CD14-positive monocyte (primary cell): ENCODE results near the gene DOCK10. TPM values are rescaled to one million over a fixed set of nuclear protein-coding genes. Genes with fewer than 3 reads are reported as not detected.

Experiments used
- DNase-seq, 3 donors: peaks; one replicate each; pipeline ENCODE4 v3.0.0-alpha.2; 2011 to 2022
- H2AFZ ChIP-seq: 2 replicates; pipeline ENCODE4 v1.6.0; 2012; ENCODE audit warnings: mild to moderate bottlenecking, low read depth, low read length, inconsistent platforms; ENCODE audit not compliant: insufficient read depth, poor library complexity, severe bottlenecking
- H3K27ac ChIP-seq, 2 donors: 1 replicate in 1 of 2; 2 replicates in 1 of 2; pipeline ENCODE4 v1.5.1; 2012 to 2013; ENCODE audit warnings: low read length in 2 of 2, control low read depth in 1 of 2, inconsistent platforms in 1 of 2, low read depth in 1 of 2, mild to moderate bottlenecking in 1 of 2
- H3K27me3 ChIP-seq, 2 donors: one replicate each; pipeline versions ENCODE4 v1.6.0 to v1.6.1; 2011 to 2013; ENCODE audit warnings: low read length in 2 of 2; ENCODE audit not compliant: control insufficient read depth in 2 of 2, insufficient read depth in 2 of 2
- H3K36me3 ChIP-seq, 2 donors: replicated peaks in 1 of 2; 1 replicate in 1 of 2; 2 replicates in 1 of 2; pipeline versions ENCODE4 v1.5.1 to v1.6.1; 2012 to 2013; ENCODE audit warnings: low read length in 2 of 2, control low read depth in 1 of 2, inconsistent platforms in 1 of 2, mild to moderate bottlenecking in 1 of 2; ENCODE audit not compliant: insufficient read depth in 2 of 2, control insufficient read depth in 1 of 2
- H3K4me1 ChIP-seq, 2 donors: 1 replicate in 1 of 2; 2 replicates in 1 of 2; pipeline versions ENCODE4 v1.5.1 to v1.6.1; 2012 to 2013; ENCODE audit warnings: low read length in 2 of 2, control low read depth in 1 of 2, inconsistent platforms in 1 of 2, mild to moderate bottlenecking in 1 of 2, moderate library complexity in 1 of 2; ENCODE audit not compliant: insufficient read depth in 2 of 2, control insufficient read depth in 1 of 2
- H3K4me2 ChIP-seq: replicated peaks from 2 replicates; pipeline ENCODE3; 2012; ENCODE audit warnings: low read length, moderate library complexity, mild to moderate bottlenecking; ENCODE audit not compliant: poor library complexity, severe bottlenecking; ENCODE audit errors: extremely low read depth
- H3K4me3 ChIP-seq, 3 experiments: fragments of 200-600 bp in 1 of 3; sonication (generic) in 1 of 3; replicated peaks in 1 of 3; 1 replicate in 2 of 3; 2 replicates in 1 of 3; pipeline ENCODE4 v1.5.1; 2011 to 2013; ENCODE audit warnings: low read length in 3 of 3, mild to moderate bottlenecking in 3 of 3, control low read depth in 2 of 3, low read depth in 2 of 3, inconsistent platforms in 1 of 3, moderate library complexity in 1 of 3
- H3K79me2 ChIP-seq: 2 replicates; pipeline ENCODE4 v1.6.0; 2012; ENCODE audit warnings: mild to moderate bottlenecking, control low read depth, inconsistent platforms, low read length, moderate library complexity; ENCODE audit not compliant: insufficient read depth
- H3K9ac ChIP-seq: 2 replicates; pipeline ENCODE4 v1.6.0; 2017; ENCODE audit warnings: low read length, mild to moderate bottlenecking; ENCODE audit not compliant: insufficient read depth, poor library complexity, severe bottlenecking
- H3K9me3 ChIP-seq, 2 donors: replicated peaks in 1 of 2; 1 replicate in 1 of 2; 2 replicates in 1 of 2; pipeline versions ENCODE4 v1.5.1 to v1.6.1; 2012 to 2013; ENCODE audit warnings: low read length in 2 of 2, control low read depth in 1 of 2; ENCODE audit not compliant: control insufficient read depth in 1 of 2, insufficient read depth in 1 of 2
- H4K20me1 ChIP-seq: 2 replicates; pipeline ENCODE4 v1.6.0; 2012; ENCODE audit warnings: mild to moderate bottlenecking, low read length, control low read depth, moderate library complexity; ENCODE audit not compliant: insufficient read depth
- H3K27ac Mint-ChIP-seq, 7 donors: one replicate each; pipeline ENCODE4 v1.8.0; 2020; ENCODE audit warnings: mild to moderate bottlenecking in 7 of 7, mixed read lengths in 7 of 7, moderate library complexity in 6 of 7, inconsistent platforms in 2 of 7
- H3K27me3 Mint-ChIP-seq, 3 donors: one replicate each; pipeline ENCODE4 v1.8.0; 2021 to 2022; ENCODE audit warnings: low read depth in 3 of 3, mild to moderate bottlenecking in 3 of 3, mixed read lengths in 3 of 3, moderate library complexity in 3 of 3, inconsistent platforms in 1 of 3
- H3K36me3 Mint-ChIP-seq, 2 donors: one replicate each; pipeline ENCODE4 v1.8.0; 2020; ENCODE audit warnings: mixed read lengths in 2 of 2, inconsistent platforms in 1 of 2, mild to moderate bottlenecking in 1 of 2
- H3K4me1 Mint-ChIP-seq: one replicate; pipeline ENCODE4 v1.8.0; 2020; ENCODE audit warnings: mild to moderate bottlenecking, mixed read lengths
- H3K4me3 Mint-ChIP-seq, 2 donors: one replicate each; pipeline ENCODE4 v1.8.0; 2020; ENCODE audit warnings: mild to moderate bottlenecking in 2 of 2, mixed read lengths in 2 of 2, moderate library complexity in 1 of 2
- H3K9me3 Mint-ChIP-seq, 7 donors: one replicate each; pipeline ENCODE4 v1.8.0; 2020 to 2022; ENCODE audit warnings: mixed read lengths in 7 of 7, mild to moderate bottlenecking in 6 of 7, moderate library complexity in 6 of 7, inconsistent platforms in 2 of 7
- CTCF ChIP-seq: fragments of 200-600 bp; IDR thresholded peaks from one replicate; pipeline ENCODE4 v1.8.0; 2022; ENCODE audit warnings: antibody characterized with exemption, mild to moderate bottlenecking
- WGBS: methylation state at CpG from one replicate; pipeline ENCODE4 v1.1.5; 2013; ENCODE audit warnings: missing lambda C conversion rate; ENCODE audit not compliant: insufficient coverage; 5-methylcytosine and 5-hydroxymethylcytosine counted together
- intact Hi-C, 2 donors: fragments of 100-400 bp; cut with micrococcal nuclease; formaldehyde crosslinking; loops; one replicate each; pipeline versions ENCODE4 v1.15.0 to v1.15.1; 2023
- polyA plus RNA-seq, 3 donors: library from polyadenylated mRNA; depleted of rRNA in 1 of 3; unstranded in 2 of 3; stranded (reverse) in 1 of 3; fragments of 300-500 nt in 2 of 3; fragments of >200 nt in 1 of 3; fragmentation: Illumina TruSeq in 2 of 3; gene quantifications; 1 replicate in 2 of 3; 2 replicates in 1 of 3; pipeline ENCODE4 v1.2.3, GENCODE V29; 2012 to 2021

Gene DOCK10
- polyA plus RNA-seq, 3 donors = 9.5 to 30.9 (median 16.5) TPM

DNA sequence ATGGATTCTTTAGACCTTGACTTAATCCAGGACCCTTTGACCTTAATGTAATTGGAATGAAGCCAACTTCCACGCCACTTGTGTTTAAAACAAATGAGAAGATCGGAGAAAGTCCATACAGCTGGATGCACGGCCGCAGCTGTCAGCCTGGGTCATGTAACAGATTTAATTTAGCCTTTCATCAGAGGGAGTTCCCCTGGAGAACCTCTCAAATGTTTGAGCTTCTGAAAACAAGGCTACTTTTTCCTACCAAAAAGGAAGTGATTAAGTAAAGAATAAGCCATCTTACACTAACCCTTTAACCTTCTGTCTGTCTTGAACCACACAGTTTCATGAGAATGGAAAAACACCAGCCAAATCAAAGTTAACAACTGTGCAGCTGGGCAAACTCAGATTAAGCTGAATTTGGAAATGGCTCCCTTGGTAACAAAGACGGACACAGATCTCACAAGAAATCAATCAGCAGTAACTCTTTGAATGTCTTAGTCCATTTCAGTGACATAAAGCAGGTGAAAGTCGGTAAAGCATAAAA is 103.6 kb downstream of the DOCK10 start:
- no peak overlapping the region for H3K4me3 ChIP-seq
- H3K36me3 ChIP-seq = no peaks in the 10 kb centered on the region
- Mint-ChIP-seq H3K27me3 (peaks cover 0 to 1% (median 0%) of the 10 kb centered on the region in 3 donors), H3K9me3 (no peaks in the 10 kb centered on the region), H3K27ac (peak overlapping the region in 5 of 7 donors; percentile 69 to 85 (median 82)), H3K36me3 (peaks cover 15 to 20% of the 10 kb centered on the region in 2 donors), H3K4me3 (peak overlapping the region in 1 of 2 donors; percentile 24), H3K4me1 (peaks cover 39% of the 10 kb centered on the region)
- no peak for TF ChIP-seq CTCF
- H3K79me2 ChIP-seq = peaks cover 99% of the 10 kb centered on the region
- intact Hi-C loops = no loop called here
- H3K27me3 ChIP-seq = no peaks in the 10 kb centered on the region
- H3K4me1 ChIP-seq = peaks cover 30 to 46% of the 10 kb centered on the region in 2 donors
- peaks cover 5% of the 10 kb centered on the region for H4K20me1 ChIP-seq
- peak overlapping the region in 1 of 2 donors; percentile 16 for H3K27ac ChIP-seq
- peak overlapping the region; percentile 3 for H3K4me2 ChIP-seq
- no peaks in the 10 kb centered on the region for H3K9me3 ChIP-seq
- WGBS = 92% methylated on average over 4 of the region's 6 CpGs
- no peak overlapping the region for H3K9ac ChIP-seq
- DNase-seq = peak in 1 of 3 donors; percentile 27
- no peak overlapping the region for H2AFZ ChIP-seq

DNA sequence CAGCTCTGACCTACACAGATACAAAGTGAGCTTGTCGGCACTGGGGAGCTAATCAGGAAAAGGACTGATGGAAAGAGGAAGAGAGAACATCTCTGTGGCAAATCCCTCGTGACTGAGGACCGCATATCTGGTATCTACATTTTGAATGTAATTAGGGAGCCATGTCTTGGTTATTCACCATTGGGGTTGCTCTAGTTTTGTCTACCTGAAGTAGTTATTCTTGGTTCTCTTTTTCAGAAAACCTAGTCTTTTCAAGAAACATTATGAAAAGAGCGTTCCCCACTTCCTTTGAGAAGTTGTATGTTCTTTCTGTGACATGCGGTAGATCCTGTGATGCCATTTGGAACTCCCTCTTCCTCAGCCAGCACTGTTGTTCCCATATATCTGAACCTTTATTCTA is 104.4 kb downstream of the DOCK10 start:
- H3K4me2 ChIP-seq = peak overlapping the region; percentile 10
- H3K4me1 ChIP-seq = peaks cover 32 to 44% of the 10 kb centered on the region in 2 donors
- no CpG with 5 or more reads among the region's 5 CpGs for WGBS
- Mint-ChIP-seq H3K9me3 (no peaks in the 10 kb centered on the region), H3K27me3 (peaks cover 0 to 1% (median 0%) of the 10 kb centered on the region in 3 donors), H3K36me3 (peaks cover 15 to 20% of the 10 kb centered on the region in 2 donors), H3K4me1 (peaks cover 40% of the 10 kb centered on the region), H3K27ac (peak overlapping the region; percentile 41 to 85 (median 69)), H3K4me3 (peak overlapping the region; percentile 7 to 12)
- intact Hi-C loops = no loop called here
- no peaks in the 10 kb centered on the region for H3K27me3 ChIP-seq
- no peak for TF ChIP-seq CTCF
- H3K9ac ChIP-seq = no peak overlapping the region
- H4K20me1 ChIP-seq = peaks cover 5% of the 10 kb centered on the region
- H3K36me3 ChIP-seq = no peaks in the 10 kb centered on the region
- H3K27ac ChIP-seq = no peak overlapping the region
- no peak overlapping the region for H3K4me3 ChIP-seq
- H3K79me2 ChIP-seq = peaks cover 99% of the 10 kb centered on the region
- no peaks in the 10 kb centered on the region for H3K9me3 ChIP-seq
- no peak overlapping the region for H2AFZ ChIP-seq
- DNase-seq = peak in 2 of 3 donors; percentile 65 to 70
